Measurements from ENCODE around the gene FAM124A. TPM values are rescaled to one million over a fixed set of nuclear protein-coding genes. Genes with fewer than 3 reads are reported as not detected.

Gene FAM124A
- total RNA-seq, 2 experiments from 2014 or later, result 0.16 to 0.25 TPM

DNA sequence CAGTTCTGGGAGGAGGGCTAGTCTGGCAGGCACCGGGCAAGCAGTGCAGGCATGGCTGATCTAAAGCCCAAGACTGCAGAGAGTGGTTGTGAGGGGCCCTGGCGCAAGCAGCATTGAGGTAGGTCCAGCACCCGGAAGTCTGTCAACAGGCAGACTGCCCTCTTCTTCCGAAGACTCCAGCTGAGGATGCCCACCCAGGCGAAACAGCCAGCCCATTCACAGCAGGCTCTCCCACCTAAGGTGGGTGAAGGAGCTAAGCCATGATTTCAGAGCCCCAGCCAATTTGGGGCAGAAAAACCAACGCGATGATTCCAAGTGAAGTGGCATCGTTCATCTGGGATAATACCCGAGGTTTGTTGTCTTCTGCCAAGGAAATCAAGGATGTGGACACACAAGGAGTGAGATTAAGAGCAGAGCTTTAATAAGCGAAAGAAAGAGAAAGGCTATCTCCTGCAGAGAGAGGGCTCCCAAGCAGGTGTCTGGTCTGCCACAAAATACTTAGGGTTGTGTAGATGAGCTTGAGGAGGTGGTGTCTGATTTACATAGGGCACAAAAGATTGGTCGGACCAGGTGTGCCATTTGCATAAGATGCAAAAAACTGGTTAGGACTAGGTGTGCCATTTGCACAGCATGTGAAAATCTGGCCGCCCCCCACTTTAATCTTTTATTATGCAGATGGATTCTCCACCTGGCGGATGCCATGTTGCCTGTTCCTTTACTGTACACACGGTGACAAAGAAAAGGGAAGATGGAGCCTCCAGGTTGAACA, 22.6 kb downstream of the FAM124A start:
- POLR2A ChIA-PET, result no interaction called here
- intact Hi-C loops (cut with DNase I, micrococcal nuclease), result no loop called here
- ATAC-seq (no peak), DNase-seq (no peak)
- H3K36me3 Mint-ChIP-seq (ENCODE audit: low read depth), result no peaks in the 10 kb centered on the region
- no peak overlapping the region for H3K27ac Mint-ChIP-seq
- H3K4me1 Mint-ChIP-seq, result no peaks in the 10 kb centered on the region
- H3K9me3 Mint-ChIP-seq (ENCODE audit: low read depth), result no peaks in the 10 kb centered on the region
- H3K27me3 Mint-ChIP-seq, result peaks cover 3% of the 10 kb centered on the region
- CTCF ChIA-PET, result interaction anchor here (0.8 kb wide), 1 partner anchor 8 kb away, joined by 3 read pairs; no protein-coding TSS in a partner anchor
- no peak overlapping the region for H3K4me3 Mint-ChIP-seq

DNA sequence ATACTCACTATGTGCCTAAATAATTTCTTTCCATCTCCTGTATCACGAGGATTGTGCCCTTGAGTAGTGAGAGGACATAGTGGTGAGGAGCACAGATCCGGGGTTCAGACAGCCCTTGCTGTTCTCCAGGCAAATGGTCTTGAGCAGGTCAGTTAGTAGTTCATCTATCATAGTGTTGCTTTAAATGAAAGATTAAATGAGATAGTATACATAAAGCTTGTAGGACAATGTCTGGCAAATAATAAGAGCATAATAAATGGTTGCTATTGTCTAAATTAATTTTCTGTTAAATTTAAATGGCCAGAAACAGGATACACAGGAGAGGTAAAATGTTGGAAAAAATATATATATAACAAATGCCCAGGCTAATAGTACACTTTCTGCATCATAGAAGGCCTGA, 23.4 kb downstream of the FAM124A start:
- no peaks in the 10 kb centered on the region for H3K4me1 Mint-ChIP-seq
- no peak overlapping the region for H3K4me3 Mint-ChIP-seq
- DNase-seq, result no peak
- no peaks in the 10 kb centered on the region for H3K9me3 Mint-ChIP-seq (ENCODE audit: low read depth)
- no peak for ATAC-seq
- ChIA-PET CTCF (interaction anchor here (0.6 kb wide), 1 partner anchor 881 kb away, joined by 3 read pairs; no protein-coding TSS in a partner anchor), POLR2A (no interaction called here)
- no peaks in the 10 kb centered on the region for H3K36me3 Mint-ChIP-seq (ENCODE audit: low read depth)
- intact Hi-C loops (cut with DNase I, micrococcal nuclease), result no loop called here
- H3K27ac Mint-ChIP-seq, result no peak overlapping the region
- no peaks in the 10 kb centered on the region for H3K27me3 Mint-ChIP-seq

DNA sequence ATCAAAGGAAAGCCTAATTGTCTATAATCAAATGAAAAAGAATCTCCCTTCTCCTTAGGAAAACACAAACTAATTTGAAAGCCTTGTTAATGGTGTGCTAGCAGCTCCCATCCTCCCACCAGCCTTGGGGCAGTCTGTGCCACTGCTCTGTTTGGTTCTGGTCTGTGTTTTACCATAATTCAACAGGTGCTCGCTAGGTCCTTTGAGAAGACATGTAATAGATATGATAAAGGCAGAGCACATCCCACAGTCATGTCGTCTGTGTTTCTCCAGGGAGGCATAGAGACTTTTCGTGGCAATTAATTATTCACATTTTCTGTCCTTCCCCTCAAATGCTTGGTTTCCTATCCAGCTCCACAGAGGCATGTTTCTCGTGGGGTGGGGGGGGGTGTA, 23.8 kb downstream of the FAM124A start:
- H3K9me3 Mint-ChIP-seq (ENCODE audit: low read depth), result no peaks in the 10 kb centered on the region
- ChIA-PET POLR2A (no interaction called here), CTCF (interaction anchor here (0.6 kb wide), 1 partner anchor 881 kb away, joined by 3 read pairs; no protein-coding TSS in a partner anchor)
- H3K27ac Mint-ChIP-seq, result no peak overlapping the region
- intact Hi-C loops (cut with DNase I, micrococcal nuclease), result no loop called here
- DNase-seq, result no peak
- H3K4me3 Mint-ChIP-seq, result no peak overlapping the region
- H3K36me3 Mint-ChIP-seq (ENCODE audit: low read depth), result no peaks in the 10 kb centered on the region
- ATAC-seq, result no peak
- H3K27me3 Mint-ChIP-seq, result no peaks in the 10 kb centered on the region
- H3K4me1 Mint-ChIP-seq, result no peaks in the 10 kb centered on the region

DNA sequence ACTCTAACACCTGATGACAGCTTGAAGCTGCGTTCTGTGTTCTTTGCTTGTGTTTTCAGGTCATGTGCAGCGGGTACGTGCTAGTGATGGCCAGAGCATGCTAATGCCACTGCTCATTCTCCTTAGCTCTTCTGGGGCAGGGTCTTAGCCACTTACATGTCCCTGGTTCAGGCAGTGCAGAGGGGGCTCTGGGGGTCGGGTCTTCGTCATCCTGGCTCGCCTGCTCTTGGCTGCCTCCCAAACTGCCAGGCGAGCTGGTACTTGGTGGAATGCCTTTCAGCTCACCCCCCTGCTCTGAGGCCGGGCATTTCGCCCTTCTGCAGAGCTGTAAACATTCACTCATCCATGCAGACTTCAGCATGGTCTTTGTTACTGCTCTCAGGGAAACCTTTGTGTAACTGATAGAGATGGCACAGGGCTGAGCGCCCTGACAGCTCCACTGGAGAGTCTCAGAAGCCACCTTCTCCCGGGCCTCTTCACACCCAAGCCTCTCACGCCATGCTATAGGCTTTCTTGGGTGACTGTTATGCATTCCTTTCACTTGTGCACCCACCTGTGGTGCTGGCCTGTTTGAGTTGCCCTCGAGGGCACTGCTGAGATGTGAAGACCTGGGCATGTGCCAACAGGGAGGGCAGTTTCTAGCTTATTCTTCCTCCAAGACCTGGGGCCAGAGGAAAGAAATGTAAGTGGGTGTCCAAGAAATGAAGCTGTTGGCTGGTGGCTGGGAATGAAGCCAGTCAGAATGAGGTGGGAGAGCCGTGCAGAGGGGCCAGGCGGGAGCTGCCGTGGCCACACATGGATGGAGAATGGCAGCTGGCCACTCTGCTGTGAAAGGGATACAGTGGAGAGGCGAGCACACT, 24.4 kb downstream of the FAM124A start:
- no peak overlapping the region for H3K4me3 Mint-ChIP-seq

DNA sequence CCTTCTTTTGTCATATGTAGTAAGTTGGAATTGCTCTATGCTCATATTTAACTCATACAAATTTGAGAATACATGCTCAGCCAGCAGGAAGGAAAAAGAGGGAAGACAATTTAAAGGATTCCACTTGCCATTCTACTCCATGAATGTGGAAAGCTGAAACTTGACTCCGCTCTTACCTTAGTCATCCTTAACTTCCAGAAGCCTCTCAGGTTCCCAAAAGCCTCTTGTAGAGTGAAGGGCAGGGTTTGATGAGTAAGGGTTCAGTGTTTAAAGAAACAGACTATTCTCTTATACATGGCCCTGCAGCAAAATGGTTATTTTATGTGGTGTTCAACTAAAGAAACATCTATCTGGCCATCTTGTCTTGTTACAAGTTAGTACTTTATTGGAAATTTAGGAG, 27.1 kb downstream of the FAM124A start:
- CTCF ChIA-PET, result interaction anchor here (0.8 to 1.5 kb wide), 4 partner anchors 12 to 37 kb away, joined by 3 to 5 read pairs (median 4); no protein-coding TSS in a partner anchor
- POLR2A ChIA-PET, result no interaction called here
- H3K4me3 Mint-ChIP-seq, result no peak overlapping the region

More for the DNA sequence above, 24.4 kb downstream of the FAM124A start:
- Mint-ChIP-seq H3K9me3 (ENCODE audit: low read depth) (no peaks in the 10 kb centered on the region), H3K27me3 (no peaks in the 10 kb centered on the region), H3K27ac (no peak overlapping the region), H3K36me3 (ENCODE audit: low read depth) (no peaks in the 10 kb centered on the region), H3K4me1 (no peaks in the 10 kb centered on the region)
- ChIA-PET CTCF (interaction anchor here (0.6 kb wide), 2 partner anchors 574 to 880 kb away, joined by 3 read pairs; no protein-coding TSS in a partner anchor), POLR2A (no interaction called here)
- ATAC-seq (no peak), DNase-seq (no peak)
- intact Hi-C loops (cut with DNase I, micrococcal nuclease), result no loop called here

DNA sequence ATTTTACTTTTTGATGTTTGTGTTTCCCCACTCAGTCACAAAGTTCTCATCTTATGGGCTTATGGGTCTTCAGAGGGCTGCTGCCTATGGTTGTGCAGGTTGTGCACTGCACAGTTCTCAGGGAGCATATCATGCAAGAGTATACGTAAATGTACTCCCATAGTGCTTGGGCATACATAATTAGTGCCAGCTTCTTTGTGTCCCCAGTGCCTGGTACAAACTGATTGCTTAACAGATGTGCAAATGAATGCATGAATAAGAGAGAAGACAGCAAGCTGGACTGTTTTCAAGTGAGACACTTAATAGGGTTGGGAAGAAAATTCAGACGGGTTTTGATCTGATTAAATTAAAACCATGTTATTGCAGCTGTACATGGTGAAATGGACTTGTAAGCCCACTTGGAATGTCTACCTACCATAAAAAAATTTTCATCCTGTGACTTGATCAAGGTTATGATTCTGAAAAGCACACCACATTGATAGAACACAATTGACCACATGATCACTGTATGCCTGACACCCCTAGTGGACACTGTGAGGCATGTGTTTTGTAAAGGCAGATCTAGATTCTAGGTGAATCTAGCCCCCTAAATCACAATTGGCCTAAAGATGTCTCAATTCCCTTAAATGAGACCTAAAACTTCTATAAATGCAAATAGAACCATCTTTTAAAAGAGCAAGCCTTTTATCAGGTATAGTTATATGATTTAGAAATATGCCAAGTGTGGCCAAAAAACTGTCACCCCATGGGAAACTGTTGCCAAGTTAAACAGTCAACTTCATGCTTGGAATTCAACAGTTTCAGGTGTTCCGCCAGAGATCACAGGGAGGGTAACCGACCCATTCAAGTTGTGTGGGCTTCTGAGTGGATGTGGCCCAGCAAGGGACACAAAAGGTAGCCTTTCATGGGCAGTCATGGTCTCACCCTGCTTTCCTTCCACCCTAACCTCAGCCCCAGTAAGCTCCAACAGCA, 27.9 kb downstream of the FAM124A start:
- CTCF ChIA-PET, result interaction anchor here (0.8 to 1.5 kb wide), 3 partner anchors 11 to 573 kb away, joined by 3 to 4 read pairs (median 4); no protein-coding TSS in a partner anchor

More for the DNA sequence above, 27.1 kb downstream of the FAM124A start:
- no peak overlapping the region for H3K27ac Mint-ChIP-seq
- ATAC-seq (no peak), DNase-seq (no peak)
- H3K4me1 Mint-ChIP-seq, result no peaks in the 10 kb centered on the region
- no peaks in the 10 kb centered on the region for H3K36me3 Mint-ChIP-seq (ENCODE audit: low read depth)
- H3K9me3 Mint-ChIP-seq (ENCODE audit: low read depth), result no peaks in the 10 kb centered on the region
- intact Hi-C loops (cut with DNase I, micrococcal nuclease), result no loop called here
- no peaks in the 10 kb centered on the region for H3K27me3 Mint-ChIP-seq

DNA sequence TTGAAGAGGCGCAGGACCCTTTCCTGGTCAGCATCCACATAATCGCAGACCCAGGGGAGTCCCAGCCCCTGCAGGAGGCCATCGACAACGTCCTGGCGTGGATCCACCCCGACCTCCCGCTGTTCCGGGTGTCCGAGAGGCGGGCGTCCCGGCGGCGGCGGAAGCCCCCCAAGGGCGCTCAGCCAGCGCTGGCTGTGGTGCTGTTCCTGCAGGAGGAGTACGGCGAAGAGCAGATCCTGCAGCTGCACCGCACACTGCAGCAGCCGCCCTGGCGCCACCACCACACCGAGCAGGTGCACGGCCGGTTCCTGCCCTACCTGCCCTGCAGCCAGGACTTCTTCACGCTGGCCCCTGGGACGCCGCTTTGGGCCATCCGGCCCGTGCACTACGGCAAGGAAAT, 29.3 kb downstream of the FAM124A start:
- Mint-ChIP-seq H3K27ac (no peak overlapping the region), H3K4me3 (no peak overlapping the region), H3K4me1 (no peaks in the 10 kb centered on the region), H3K36me3 (ENCODE audit: low read depth) (no peaks in the 10 kb centered on the region), H3K9me3 (ENCODE audit: low read depth) (no peaks in the 10 kb centered on the region), H3K27me3 (no peaks in the 10 kb centered on the region)
- ChIA-PET POLR2A (no interaction called here), CTCF (interaction anchor here (0.6 to 1.2 kb wide), 2 partner anchors 36 to 880 kb away, joined by 3 read pairs; no protein-coding TSS in a partner anchor)
- intact Hi-C loops (cut with DNase I, micrococcal nuclease), result no loop called here
- ATAC-seq (no peak), DNase-seq (no peak)

More for the DNA sequence above, 27.9 kb downstream of the FAM124A start:
- Mint-ChIP-seq H3K27me3 (no peaks in the 10 kb centered on the region), H3K4me3 (no peak overlapping the region), H3K27ac (no peak overlapping the region), H3K36me3 (ENCODE audit: low read depth) (no peaks in the 10 kb centered on the region), H3K9me3 (ENCODE audit: low read depth) (no peaks in the 10 kb centered on the region), H3K4me1 (no peaks in the 10 kb centered on the region)
- DNase-seq (no peak), ATAC-seq (no peak)
- POLR2A ChIA-PET, result no interaction called here
- intact Hi-C loops (cut with DNase I, micrococcal nuclease), result no loop called here

DNA sequence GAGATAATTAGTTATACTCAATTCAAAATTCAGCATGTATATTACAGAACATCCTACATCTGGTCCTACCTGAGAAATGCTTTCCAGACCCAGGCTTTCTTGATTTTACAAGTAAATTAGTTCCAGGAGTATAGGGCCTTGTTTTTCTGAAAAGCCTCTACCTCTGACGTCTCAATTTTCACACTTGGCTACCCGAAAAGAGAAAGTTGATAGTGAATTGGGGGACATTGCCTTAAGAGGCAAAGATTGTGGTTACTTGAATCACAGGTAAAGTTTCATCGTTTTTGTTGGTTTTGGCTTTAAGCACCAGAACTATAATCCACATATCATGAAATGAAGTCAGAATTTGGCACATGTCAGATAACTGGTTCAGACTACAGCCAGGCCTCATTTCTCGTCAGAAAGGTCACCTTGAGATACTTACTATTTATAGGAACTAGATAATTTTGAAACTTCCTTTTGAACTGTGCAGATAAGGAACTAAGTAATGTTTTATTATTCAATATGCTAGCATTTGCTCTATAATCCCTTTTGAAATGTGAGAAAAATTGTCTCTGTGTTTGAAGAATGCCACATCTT, 30.8 kb downstream of the FAM124A start:
- H3K27ac Mint-ChIP-seq, result no peak overlapping the region
- ChIA-PET POLR2A (no interaction called here), CTCF (interaction anchor here (0.7 to 1.2 kb wide), 5 partner anchors 9 to 505 kb away, joined by 3 to 4 read pairs (median 3); no protein-coding TSS in a partner anchor)
- H3K27me3 Mint-ChIP-seq, result no peaks in the 10 kb centered on the region
- ATAC-seq (no peak), DNase-seq (no peak)
- no peak overlapping the region for H3K4me3 Mint-ChIP-seq
- intact Hi-C loops (cut with DNase I, micrococcal nuclease), result no loop called here
- H3K36me3 Mint-ChIP-seq (ENCODE audit: low read depth), result no peaks in the 10 kb centered on the region
- no peaks in the 10 kb centered on the region for H3K9me3 Mint-ChIP-seq (ENCODE audit: low read depth)
- H3K4me1 Mint-ChIP-seq, result no peaks in the 10 kb centered on the region

DNA sequence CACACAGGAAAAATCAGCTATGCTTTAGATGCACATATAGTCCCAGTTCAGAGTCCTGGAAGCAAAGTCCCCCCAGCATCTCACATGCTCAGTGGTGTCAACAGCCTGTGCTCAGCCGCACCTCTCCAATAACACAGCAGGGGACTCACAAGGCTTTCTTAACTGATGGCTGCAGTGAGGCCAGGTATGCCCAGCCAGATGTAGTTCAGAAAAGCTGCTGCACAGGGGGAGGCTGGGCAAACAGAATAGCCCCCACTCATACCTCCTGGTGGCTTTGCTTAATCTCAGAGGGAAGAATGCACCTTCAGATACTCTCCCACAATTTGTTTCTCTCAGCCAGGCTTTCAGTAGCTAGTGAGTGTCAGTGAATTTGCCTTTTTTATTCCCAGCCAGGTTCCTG, 33.4 kb downstream of the FAM124A start:
- Mint-ChIP-seq H3K4me3 (no peak overlapping the region), H3K36me3 (ENCODE audit: low read depth) (no peaks in the 10 kb centered on the region), H3K9me3 (ENCODE audit: low read depth) (no peaks in the 10 kb centered on the region), H3K27ac (no peak overlapping the region), H3K27me3 (no peaks in the 10 kb centered on the region), H3K4me1 (no peaks in the 10 kb centered on the region)
- ATAC-seq, result no peak
- intact Hi-C loops (cut with DNase I, micrococcal nuclease), result no loop called here
- ChIA-PET CTCF (interaction anchor here (1.9 kb wide), 1 partner anchor 18 kb away, joined by 6 read pairs; no protein-coding TSS in a partner anchor), POLR2A (no interaction called here)
- DNase-seq, result no peak

DNA sequence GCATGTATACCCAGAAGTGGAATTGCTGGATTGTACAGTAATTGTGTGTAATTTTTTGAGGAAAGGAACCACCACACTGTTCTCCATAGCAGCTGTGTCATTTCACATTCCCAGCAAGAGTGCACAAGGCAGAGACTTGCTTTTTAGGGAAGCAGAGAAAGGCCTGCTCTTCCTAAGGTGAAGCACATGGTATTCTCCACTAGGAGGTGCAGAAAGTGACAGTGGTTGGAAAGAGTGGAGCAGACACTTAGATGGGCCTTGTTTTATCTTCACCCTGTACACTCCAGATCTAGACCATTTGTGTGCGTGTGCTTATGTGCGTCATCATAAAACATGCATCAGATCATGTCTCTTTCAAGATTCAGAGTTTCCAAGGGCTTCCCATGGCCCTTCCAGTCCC, 35.0 kb downstream of the FAM124A start:
- ChIA-PET POLR2A (no interaction called here), CTCF (no interaction called here)
- H3K9me3 Mint-ChIP-seq (ENCODE audit: low read depth), result no peaks in the 10 kb centered on the region
- DNase-seq (no peak), ATAC-seq (no peak)
- intact Hi-C loops (cut with DNase I, micrococcal nuclease), result no loop called here
- H3K4me3 Mint-ChIP-seq, result no peak overlapping the region
- no peaks in the 10 kb centered on the region for H3K36me3 Mint-ChIP-seq (ENCODE audit: low read depth)
- no peaks in the 10 kb centered on the region for H3K27me3 Mint-ChIP-seq
- no peak overlapping the region for H3K27ac Mint-ChIP-seq
- no peaks in the 10 kb centered on the region for H3K4me1 Mint-ChIP-seq
